ENCODE measurements around the gene POLD2.

The POLD2 gene

DNA sequence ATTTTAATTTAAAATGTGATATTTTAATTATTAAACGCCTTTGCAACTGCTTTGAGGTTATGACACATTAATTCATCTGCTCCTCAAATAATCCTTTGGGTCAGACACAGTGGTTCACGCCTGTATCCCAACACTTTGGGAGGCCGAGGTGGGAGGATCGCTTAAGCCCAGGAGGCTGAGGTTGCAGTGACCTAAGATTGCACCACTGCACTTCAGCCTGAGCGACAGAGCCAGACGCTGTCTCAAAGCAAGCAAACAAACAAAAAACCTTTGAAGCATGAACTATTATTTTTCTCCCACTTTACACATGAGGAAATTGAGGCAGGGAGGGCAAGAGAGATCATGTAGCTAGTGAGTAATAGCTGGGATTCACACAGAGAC, 1.5 kb upstream of the POLD2 start:
- H3F3A ChIP-seq (ENCODE audit: low read depth) = peaks cover 5% of the 10 kb centered on the region; the same call in 1 of the 2 replicates
- no peak for TF ChIP-seq EZH2phosphoT487 (IDR thresholded peaks at IDR 0.05; ENCODE audit: borderline replicate concordance)
- TF ChIP-seq, protein P1, sequence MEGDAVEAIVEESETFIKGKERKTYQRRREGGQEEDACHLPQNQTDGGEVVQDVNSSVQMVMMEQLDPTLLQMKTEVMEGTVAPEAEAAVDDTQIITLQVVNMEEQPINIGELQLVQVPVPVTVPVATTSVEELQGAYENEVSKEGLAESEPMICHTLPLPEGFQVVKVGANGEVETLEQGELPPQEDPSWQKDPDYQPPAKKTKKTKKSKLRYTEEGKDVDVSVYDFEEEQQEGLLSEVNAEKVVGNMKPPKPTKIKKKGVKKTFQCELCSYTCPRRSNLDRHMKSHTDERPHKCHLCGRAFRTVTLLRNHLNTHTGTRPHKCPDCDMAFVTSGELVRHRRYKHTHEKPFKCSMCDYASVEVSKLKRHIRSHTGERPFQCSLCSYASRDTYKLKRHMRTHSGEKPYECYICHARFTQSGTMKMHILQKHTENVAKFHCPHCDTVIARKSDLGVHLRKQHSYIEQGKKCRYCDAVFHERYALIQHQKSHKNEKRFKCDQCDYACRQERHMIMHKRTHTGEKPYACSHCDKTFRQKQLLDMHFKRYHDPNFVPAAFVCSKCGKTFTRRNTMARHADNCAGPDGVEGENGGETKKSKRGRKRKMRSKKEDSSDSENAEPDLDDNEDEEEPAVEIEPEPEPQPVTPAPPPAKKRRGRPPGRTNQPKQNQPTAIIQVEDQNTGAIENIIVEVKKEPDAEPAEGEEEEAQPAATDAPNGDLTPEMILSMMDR (conservative IDR thresholded peaks at IDR 0.05; ENCODE audit: low read length) = no peak
- no peaks in the 10 kb centered on the region for H3K9me2 ChIP-seq (replicated peaks; ENCODE audit: low read depth, low read length)
- no peak overlapping the region for H3K9ac ChIP-seq (ENCODE audit: low read depth, low read length, poor library complexity, severe bottlenecking)
- H3K4me2 ChIP-seq (ENCODE audit: low read depth, low read length, poor library complexity, severe bottlenecking) = no peak overlapping the region
- no peaks in the 10 kb centered on the region for H3K27me3 ChIP-seq (ENCODE audit: insufficient read depth, low read length, poor library complexity, severe bottlenecking)
- H3K36me3 ChIP-seq (ENCODE audit: insufficient read depth, low read length) = peaks cover 6% of the 10 kb centered on the region; the same call in 1 of the 2 replicates
- peaks cover 6% of the 10 kb centered on the region for H4K20me1 ChIP-seq (ENCODE audit: insufficient read depth, low read length, poor library complexity, severe bottlenecking)
- H3K79me2 ChIP-seq (ENCODE audit: insufficient read depth, low read length) = peaks cover 35% of the 10 kb centered on the region
- no peak overlapping the region for H3K4me3 ChIP-seq (ENCODE audit: low read length, poor library complexity, severe bottlenecking)
- H3K4me1 ChIP-seq (ENCODE audit: insufficient read depth, low read length, poor library complexity, severe bottlenecking) = peaks cover 47% of the 10 kb centered on the region
- H3K9me3 ChIP-seq (ENCODE audit: insufficient read depth, low read depth, low read length) = no peaks in the 10 kb centered on the region
- H2AFZ ChIP-seq (ENCODE audit: low read length) = no peak overlapping the region

DNA sequence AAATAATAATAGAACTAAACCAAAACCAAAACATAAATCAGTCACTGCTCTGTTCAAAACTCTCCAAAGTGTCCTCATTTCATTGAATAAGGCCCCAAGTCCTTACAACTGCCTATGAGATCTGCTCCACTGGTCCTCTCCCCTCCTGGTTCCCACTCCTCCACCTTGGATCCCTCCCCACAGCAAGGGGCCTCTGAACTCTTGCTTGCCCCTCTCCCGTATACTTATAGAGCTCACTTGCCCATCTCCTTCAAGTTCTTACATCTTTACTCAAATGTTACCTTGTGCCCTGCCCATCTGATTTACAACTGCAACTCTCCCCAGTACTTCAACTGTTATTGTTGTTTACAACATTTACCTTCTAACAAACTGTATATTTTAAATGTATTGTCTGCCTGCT, 819 bp downstream of the POLD2 start:
- Histone ChIP-seq H3K27me3 (ENCODE audit: insufficient read depth, low read length, poor library complexity, severe bottlenecking) (no peaks in the 10 kb centered on the region), H3K4me1 (ENCODE audit: insufficient read depth, low read length, poor library complexity, severe bottlenecking) (peaks cover 41% of the 10 kb centered on the region), H3K4me2 (ENCODE audit: low read depth, low read length, poor library complexity, severe bottlenecking) (peak overlapping the region; percentile 99), H4K20me1 (ENCODE audit: insufficient read depth, low read length, poor library complexity, severe bottlenecking) (peaks cover 6% of the 10 kb centered on the region), H3K9me2 (replicated peaks; ENCODE audit: low read depth, low read length) (no peaks in the 10 kb centered on the region), H3K4me3 (ENCODE audit: low read length, poor library complexity, severe bottlenecking) (peak overlapping the region; percentile 90), H3K9me3 (ENCODE audit: insufficient read depth, low read depth, low read length) (no peaks in the 10 kb centered on the region), H3K79me2 (ENCODE audit: insufficient read depth, low read length) (peaks cover 53% of the 10 kb centered on the region), H3F3A (ENCODE audit: low read depth) (peaks cover 5% of the 10 kb centered on the region; the same call in 1 of the 2 replicates), H2AFZ (ENCODE audit: low read length) (no peak overlapping the region), H3K9ac (ENCODE audit: low read depth, low read length, poor library complexity, severe bottlenecking) (peak overlapping the region; percentile 74), H3K36me3 (ENCODE audit: insufficient read depth, low read length) (peaks cover 6% of the 10 kb centered on the region; the same call in 1 of the 2 replicates)
- TF ChIP-seq, protein P1 (conservative IDR thresholded peaks at IDR 0.05; ENCODE audit: low read length) = no peak
- no peak for TF ChIP-seq EZH2phosphoT487 (IDR thresholded peaks at IDR 0.05; ENCODE audit: borderline replicate concordance)

DNA sequence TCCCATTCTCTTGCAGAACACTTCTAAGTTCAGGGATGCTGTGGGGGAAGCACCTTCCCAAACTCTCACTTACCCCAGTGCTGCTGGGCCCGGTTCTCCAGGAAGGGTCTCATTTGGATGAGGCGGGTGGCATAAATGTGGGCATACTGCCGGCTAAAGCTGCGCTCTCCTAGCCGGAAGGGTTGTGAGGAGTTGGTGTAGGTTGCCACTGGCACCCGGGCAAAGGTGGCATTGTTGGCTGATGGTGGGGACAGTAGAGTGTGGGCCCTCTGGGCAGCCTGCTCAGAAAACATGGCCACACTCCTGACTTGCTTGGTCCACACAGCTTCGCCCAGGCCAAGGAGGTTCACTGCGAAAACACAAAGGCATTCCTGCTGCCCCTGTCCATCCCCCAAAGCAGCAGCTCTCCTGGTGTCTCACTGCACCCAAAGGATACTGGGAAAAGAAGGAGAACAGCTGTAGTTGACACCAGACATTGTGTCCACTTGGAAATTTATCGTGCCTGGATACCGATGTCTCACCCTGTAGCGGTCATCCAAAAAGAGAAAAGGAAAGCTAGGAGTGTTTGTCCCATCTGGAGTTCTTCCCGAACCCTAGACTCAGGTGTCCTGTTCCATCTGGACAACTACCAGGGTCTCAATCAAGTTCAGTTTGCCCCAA, 1.5 kb downstream of the POLD2 start:
- H3K9me3 ChIP-seq (ENCODE audit: insufficient read depth, low read depth, low read length) = no peaks in the 10 kb centered on the region
- peak overlapping the region; percentile 74 for H3K9ac ChIP-seq (ENCODE audit: low read depth, low read length, poor library complexity, severe bottlenecking)
- TF ChIP-seq, protein P1 (conservative IDR thresholded peaks at IDR 0.05; ENCODE audit: low read length) = no peak
- TF ChIP-seq EZH2phosphoT487 (IDR thresholded peaks at IDR 0.05; ENCODE audit: borderline replicate concordance) = no peak
- peak overlapping the region; percentile 90 for H3K4me3 ChIP-seq (ENCODE audit: low read length, poor library complexity, severe bottlenecking)
- H3F3A ChIP-seq (ENCODE audit: low read depth) = peaks cover 5% of the 10 kb centered on the region; the same call in 1 of the 2 replicates
- H3K79me2 ChIP-seq (ENCODE audit: insufficient read depth, low read length) = peaks cover 53% of the 10 kb centered on the region
- H2AFZ ChIP-seq (ENCODE audit: low read length) = no peak overlapping the region
- H3K36me3 ChIP-seq (ENCODE audit: insufficient read depth, low read length) = peaks cover 6% of the 10 kb centered on the region; the same call in 1 of the 2 replicates
- H3K4me2 ChIP-seq (ENCODE audit: low read depth, low read length, poor library complexity, severe bottlenecking) = peak overlapping the region; percentile 99
- peaks cover 41% of the 10 kb centered on the region for H3K4me1 ChIP-seq (ENCODE audit: insufficient read depth, low read length, poor library complexity, severe bottlenecking)
- H4K20me1 ChIP-seq (ENCODE audit: insufficient read depth, low read length, poor library complexity, severe bottlenecking) = peaks cover 6% of the 10 kb centered on the region
- no peaks in the 10 kb centered on the region for H3K27me3 ChIP-seq (ENCODE audit: insufficient read depth, low read length, poor library complexity, severe bottlenecking)
- no peaks in the 10 kb centered on the region for H3K9me2 ChIP-seq (replicated peaks; ENCODE audit: low read depth, low read length)

Data from Loucy (cell line).